DND-41 (cell line): ENCODE data around the gene ERC2.

Source experiments
- ATAC-seq: fragments of 200-7000 bp; cut with Tn5 transposase; 3 replicates; pipeline ENCODE4 v1.9.1; 2021; ENCODE audit warnings: low read depth; ENCODE audit not compliant: insufficient read depth
- DNase-seq: peaks from one replicate; pipeline ENCODE4 v3.0.0-alpha.2; 2020
- H2AFZ ChIP-seq: 2 replicates; pipeline ENCODE4 v1.6.0; 2012; ENCODE audit warnings: low read depth, low read length
- H3K27ac ChIP-seq: 2 replicates; pipeline ENCODE4 v1.5.1; 2012; ENCODE audit warnings: low read length, inconsistent platforms
- H3K27me3 ChIP-seq: fragments of 200-600 bp; sonication (generic); 2 replicates; pipeline ENCODE4 v1.6.0; 2012; ENCODE audit warnings: low read length, mild to moderate bottlenecking, inconsistent platforms; ENCODE audit not compliant: insufficient read depth, poor library complexity
- H3K36me3 ChIP-seq: 2 replicates; pipeline ENCODE4 v1.5.1; 2012; ENCODE audit warnings: low read length, inconsistent platforms; ENCODE audit not compliant: insufficient read depth
- H3K4me1 ChIP-seq: 2 replicates; pipeline ENCODE4 v1.5.1; 2012; ENCODE audit warnings: mild to moderate bottlenecking, low read length; ENCODE audit not compliant: insufficient read depth
- H3K4me2 ChIP-seq: 2 replicates; pipeline ENCODE4 v1.6.0; 2012; ENCODE audit warnings: mild to moderate bottlenecking, moderate library complexity, low read length, inconsistent platforms; ENCODE audit not compliant: insufficient read depth
- H3K4me3 ChIP-seq, 2 experiments: fragments of 200-600 bp in 1 of 2; shearing (Covaris generic) in 1 of 2; 2 replicates each; pipeline ENCODE4 v1.5.1; 2012 to 2016; ENCODE audit warnings: inconsistent platforms in 2 of 2, low read length in 2 of 2, mild to moderate bottlenecking in 2 of 2, low read depth in 1 of 2, moderate library complexity in 1 of 2
- H3K79me2 ChIP-seq: 2 replicates; pipeline ENCODE4 v1.6.0; 2012; ENCODE audit warnings: low read length, inconsistent platforms; ENCODE audit not compliant: insufficient read depth
- H3K9ac ChIP-seq: 2 replicates; pipeline ENCODE4 v1.6.0; 2012; ENCODE audit warnings: low read depth, mild to moderate bottlenecking, inconsistent platforms, low read length, moderate library complexity
- H3K9me3 ChIP-seq: 2 replicates; pipeline ENCODE4 v1.5.1; 2012; ENCODE audit warnings: low read length, moderate library complexity, mild to moderate bottlenecking, inconsistent platforms; ENCODE audit not compliant: insufficient read depth, severe bottlenecking
- H4K20me1 ChIP-seq: 2 replicates; pipeline ENCODE4 v1.6.0; 2012; ENCODE audit warnings: low read length; ENCODE audit not compliant: insufficient read depth
- EZH2 ChIP-seq: IDR thresholded peaks from 3 replicates; pipeline ENCODE4 v1.6.1; 2012; ENCODE audit warnings: borderline replicate concordance, low read depth, mild to moderate bottlenecking, moderate library complexity, low read length, inconsistent platforms; ENCODE audit not compliant: severe bottlenecking
- TF ChIP-seq, protein P1 (sequence below): IDR thresholded peaks from 2 replicates; pipeline ENCODE4 v1.5.1; 2012; ENCODE audit warnings: borderline replicate concordance, low read length, moderate library complexity, mild to moderate bottlenecking; ENCODE audit not compliant: poor library complexity, severe bottlenecking; ENCODE audit errors: extremely low read depth

ERC2 gene

DNA sequence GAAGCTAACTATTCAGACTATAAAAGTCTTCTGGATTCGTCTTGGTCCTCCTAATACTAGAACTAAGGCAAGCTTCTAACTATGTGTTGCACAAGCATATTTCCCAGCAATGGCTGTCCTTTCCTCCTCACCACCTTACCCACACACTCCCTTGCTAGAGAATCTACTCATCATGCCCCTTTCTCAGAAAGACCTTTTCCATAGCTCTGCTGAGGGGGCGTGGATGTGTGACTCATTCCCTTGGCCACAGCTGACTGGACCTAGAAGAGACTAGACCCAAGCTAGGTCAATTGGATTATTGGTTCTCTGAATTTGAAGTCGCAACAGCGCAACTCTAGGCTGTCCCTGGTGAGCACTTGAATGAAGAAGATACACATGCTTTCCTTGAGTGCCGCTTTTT, 47.1 kb downstream of the ERC2 start:
- Histone ChIP-seq H3K9me3 (no peaks in the 10 kb centered on the region), H3K79me2 (no peaks in the 10 kb centered on the region), H3K27me3 (peaks cover 14% of the 10 kb centered on the region), H4K20me1 (no peaks in the 10 kb centered on the region; the same call in 1 of the 2 replicates), H3K4me2 (no peak overlapping the region), H3K4me1 (no peaks in the 10 kb centered on the region), H3K36me3 (no peaks in the 10 kb centered on the region), H3K9ac (no peak overlapping the region), H3K4me3 (no peak overlapping the region), H2AFZ (no peak overlapping the region), H3K27ac (no peak overlapping the region)
- TF ChIP-seq EZH2: no peak
- TF ChIP-seq, protein P1, sequence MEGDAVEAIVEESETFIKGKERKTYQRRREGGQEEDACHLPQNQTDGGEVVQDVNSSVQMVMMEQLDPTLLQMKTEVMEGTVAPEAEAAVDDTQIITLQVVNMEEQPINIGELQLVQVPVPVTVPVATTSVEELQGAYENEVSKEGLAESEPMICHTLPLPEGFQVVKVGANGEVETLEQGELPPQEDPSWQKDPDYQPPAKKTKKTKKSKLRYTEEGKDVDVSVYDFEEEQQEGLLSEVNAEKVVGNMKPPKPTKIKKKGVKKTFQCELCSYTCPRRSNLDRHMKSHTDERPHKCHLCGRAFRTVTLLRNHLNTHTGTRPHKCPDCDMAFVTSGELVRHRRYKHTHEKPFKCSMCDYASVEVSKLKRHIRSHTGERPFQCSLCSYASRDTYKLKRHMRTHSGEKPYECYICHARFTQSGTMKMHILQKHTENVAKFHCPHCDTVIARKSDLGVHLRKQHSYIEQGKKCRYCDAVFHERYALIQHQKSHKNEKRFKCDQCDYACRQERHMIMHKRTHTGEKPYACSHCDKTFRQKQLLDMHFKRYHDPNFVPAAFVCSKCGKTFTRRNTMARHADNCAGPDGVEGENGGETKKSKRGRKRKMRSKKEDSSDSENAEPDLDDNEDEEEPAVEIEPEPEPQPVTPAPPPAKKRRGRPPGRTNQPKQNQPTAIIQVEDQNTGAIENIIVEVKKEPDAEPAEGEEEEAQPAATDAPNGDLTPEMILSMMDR: no peak
- no peak for DNase-seq
- no peak for ATAC-seq

GRCh38 chr3:56415652-56416051, 52.6 kb downstream of the ERC2 start:
- no peak for ATAC-seq
- no peak overlapping the region for H3K27ac ChIP-seq
- H2AFZ ChIP-seq: no peak overlapping the region
- H3K4me3 ChIP-seq: no peak overlapping the region
- TF ChIP-seq EZH2: no peak
- TF ChIP-seq, protein P1: no peak
- DNase-seq: no peak
- no peaks in the 10 kb centered on the region for H3K9me3 ChIP-seq
- H3K27me3 ChIP-seq: peaks cover 4% of the 10 kb centered on the region
- no peak overlapping the region for H3K4me2 ChIP-seq
- no peak overlapping the region for H3K9ac ChIP-seq
- H3K79me2 ChIP-seq: no peaks in the 10 kb centered on the region
- no peaks in the 10 kb centered on the region for H3K4me1 ChIP-seq
- H4K20me1 ChIP-seq: no peaks in the 10 kb centered on the region
- no peaks in the 10 kb centered on the region for H3K36me3 ChIP-seq

DNA sequence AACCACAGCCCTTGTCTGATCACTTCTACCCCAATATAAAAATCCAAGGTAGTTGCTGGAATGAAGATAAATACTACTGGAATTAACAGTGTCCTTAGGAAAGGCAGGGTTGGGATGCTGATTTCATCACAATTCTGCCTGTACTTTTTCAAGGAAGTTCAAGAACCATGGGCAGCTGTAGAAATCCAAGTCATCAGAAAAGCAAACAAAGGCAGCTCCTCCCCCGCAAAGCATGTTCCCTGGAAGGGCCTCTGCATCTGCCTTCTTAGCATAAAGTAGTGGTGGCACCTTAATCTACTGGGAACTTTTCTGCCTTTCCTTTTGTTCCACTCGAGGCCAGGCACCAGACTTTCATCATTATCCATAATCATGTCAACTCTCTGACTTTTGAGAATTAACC, 54.4 kb downstream of the ERC2 start:
- Histone ChIP-seq H3K9me3 (no peaks in the 10 kb centered on the region), H3K27ac (no peak overlapping the region), H3K36me3 (no peaks in the 10 kb centered on the region), H3K79me2 (no peaks in the 10 kb centered on the region), H3K9ac (no peak overlapping the region), H3K4me2 (no peak overlapping the region), H3K4me3 (no peak overlapping the region), H3K4me1 (no peaks in the 10 kb centered on the region), H3K27me3 (peaks cover 4% of the 10 kb centered on the region), H2AFZ (no peak overlapping the region), H4K20me1 (no peaks in the 10 kb centered on the region)
- TF ChIP-seq, protein P1: no peak
- TF ChIP-seq EZH2: no peak
- DNase-seq (no peak), ATAC-seq (no peak)

DNA sequence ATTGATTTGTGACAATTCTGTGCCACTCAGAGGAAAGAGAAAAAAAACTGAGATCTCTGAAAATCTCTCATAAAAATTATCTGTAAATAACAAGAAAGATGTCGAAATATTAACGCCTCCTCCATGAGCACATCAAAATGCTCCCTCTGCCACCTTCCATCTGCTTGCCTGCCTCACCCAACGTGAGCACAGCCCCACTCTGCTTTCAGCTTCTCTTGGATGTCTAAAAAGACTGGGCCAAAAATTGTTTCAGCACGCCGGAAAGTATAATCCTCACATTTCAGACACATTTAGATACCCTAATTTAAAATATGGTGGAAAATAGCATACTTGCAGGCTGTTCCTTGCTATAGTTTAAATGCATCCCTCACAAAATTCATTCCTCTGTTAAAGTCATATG, 57.1 kb downstream of the ERC2 start:
- Histone ChIP-seq H3K9me3 (no peaks in the 10 kb centered on the region), H3K27me3 (peaks cover 4% of the 10 kb centered on the region), H3K9ac (no peak overlapping the region), H4K20me1 (no peaks in the 10 kb centered on the region), H3K4me3 (no peak overlapping the region), H3K4me1 (no peaks in the 10 kb centered on the region), H3K4me2 (no peak overlapping the region), H2AFZ (no peak overlapping the region), H3K79me2 (no peaks in the 10 kb centered on the region), H3K27ac (no peak overlapping the region), H3K36me3 (no peaks in the 10 kb centered on the region)
- no peak for TF ChIP-seq EZH2
- TF ChIP-seq, protein P1: no peak
- no peak for DNase-seq
- ATAC-seq: no peak
